DND-41 (cell line): ENCODE data around the gene ARHGAP22.

Experiments
- ATAC-seq: fragments of 200-7000 bp; cut with Tn5 transposase; 3 replicates; pipeline ENCODE4 v1.9.1; 2021; ENCODE audit warnings: low read depth; ENCODE audit not compliant: insufficient read depth
- DNase-seq: peaks from one replicate; pipeline ENCODE4 v3.0.0-alpha.2; 2020
- H2AFZ ChIP-seq: 2 replicates; pipeline ENCODE4 v1.6.0; 2012; ENCODE audit warnings: low read depth, low read length
- H3K27ac ChIP-seq: 2 replicates; pipeline ENCODE4 v1.5.1; 2012; ENCODE audit warnings: low read length, inconsistent platforms
- H3K27me3 ChIP-seq: fragments of 200-600 bp; sonication (generic); 2 replicates; pipeline ENCODE4 v1.6.0; 2012; ENCODE audit warnings: low read length, mild to moderate bottlenecking, inconsistent platforms; ENCODE audit not compliant: insufficient read depth, poor library complexity
- H3K36me3 ChIP-seq: 2 replicates; pipeline ENCODE4 v1.5.1; 2012; ENCODE audit warnings: low read length, inconsistent platforms; ENCODE audit not compliant: insufficient read depth
- H3K4me1 ChIP-seq: 2 replicates; pipeline ENCODE4 v1.5.1; 2012; ENCODE audit warnings: mild to moderate bottlenecking, low read length; ENCODE audit not compliant: insufficient read depth
- H3K4me2 ChIP-seq: 2 replicates; pipeline ENCODE4 v1.6.0; 2012; ENCODE audit warnings: mild to moderate bottlenecking, moderate library complexity, low read length, inconsistent platforms; ENCODE audit not compliant: insufficient read depth
- H3K4me3 ChIP-seq, 2 experiments: fragments of 200-600 bp in 1 of 2; shearing (Covaris generic) in 1 of 2; 2 replicates each; pipeline ENCODE4 v1.5.1; 2012 to 2016; ENCODE audit warnings: inconsistent platforms in 2 of 2, low read length in 2 of 2, mild to moderate bottlenecking in 2 of 2, low read depth in 1 of 2, moderate library complexity in 1 of 2
- H3K79me2 ChIP-seq: 2 replicates; pipeline ENCODE4 v1.6.0; 2012; ENCODE audit warnings: low read length, inconsistent platforms; ENCODE audit not compliant: insufficient read depth
- H3K9ac ChIP-seq: 2 replicates; pipeline ENCODE4 v1.6.0; 2012; ENCODE audit warnings: low read depth, mild to moderate bottlenecking, inconsistent platforms, low read length, moderate library complexity
- H3K9me3 ChIP-seq: 2 replicates; pipeline ENCODE4 v1.5.1; 2012; ENCODE audit warnings: low read length, moderate library complexity, mild to moderate bottlenecking, inconsistent platforms; ENCODE audit not compliant: insufficient read depth, severe bottlenecking
- H4K20me1 ChIP-seq: 2 replicates; pipeline ENCODE4 v1.6.0; 2012; ENCODE audit warnings: low read length; ENCODE audit not compliant: insufficient read depth
- EZH2 ChIP-seq: IDR thresholded peaks from 3 replicates; pipeline ENCODE4 v1.6.1; 2012; ENCODE audit warnings: borderline replicate concordance, low read depth, mild to moderate bottlenecking, moderate library complexity, low read length, inconsistent platforms; ENCODE audit not compliant: severe bottlenecking
- TF ChIP-seq, protein P1 (sequence below): IDR thresholded peaks from 2 replicates; pipeline ENCODE4 v1.5.1; 2012; ENCODE audit warnings: borderline replicate concordance, low read length, moderate library complexity, mild to moderate bottlenecking; ENCODE audit not compliant: poor library complexity, severe bottlenecking; ENCODE audit errors: extremely low read depth

ARHGAP22 gene

DNA sequence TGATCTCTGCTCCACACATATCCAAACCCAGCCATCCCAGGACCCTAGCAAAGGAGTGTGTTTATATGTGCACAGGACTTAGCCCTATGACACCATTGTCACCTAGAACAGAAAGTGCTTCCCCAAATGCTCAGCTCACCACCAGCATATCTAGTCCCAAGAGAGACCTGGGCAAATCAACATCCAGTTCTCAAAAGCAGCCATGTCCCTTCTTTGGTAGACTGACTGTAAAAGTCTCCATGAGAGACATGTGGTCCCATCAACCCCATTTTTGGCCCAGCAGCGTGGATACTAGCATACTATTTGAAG, 20.9 kb upstream of the ARHGAP22 start:
- no peak overlapping the region for H2AFZ ChIP-seq
- H4K20me1 ChIP-seq: no peaks in the 10 kb centered on the region
- ATAC-seq (no peak), DNase-seq (no peak)
- no peaks in the 10 kb centered on the region for H3K4me1 ChIP-seq
- H3K9ac ChIP-seq: no peak overlapping the region
- H3K4me3 ChIP-seq: no peak overlapping the region
- H3K36me3 ChIP-seq: no peaks in the 10 kb centered on the region
- H3K79me2 ChIP-seq: no peaks in the 10 kb centered on the region
- H3K27ac ChIP-seq: no peak overlapping the region
- H3K27me3 ChIP-seq: peaks cover 2% of the 10 kb centered on the region
- no peak overlapping the region for H3K4me2 ChIP-seq
- TF ChIP-seq, protein P1, sequence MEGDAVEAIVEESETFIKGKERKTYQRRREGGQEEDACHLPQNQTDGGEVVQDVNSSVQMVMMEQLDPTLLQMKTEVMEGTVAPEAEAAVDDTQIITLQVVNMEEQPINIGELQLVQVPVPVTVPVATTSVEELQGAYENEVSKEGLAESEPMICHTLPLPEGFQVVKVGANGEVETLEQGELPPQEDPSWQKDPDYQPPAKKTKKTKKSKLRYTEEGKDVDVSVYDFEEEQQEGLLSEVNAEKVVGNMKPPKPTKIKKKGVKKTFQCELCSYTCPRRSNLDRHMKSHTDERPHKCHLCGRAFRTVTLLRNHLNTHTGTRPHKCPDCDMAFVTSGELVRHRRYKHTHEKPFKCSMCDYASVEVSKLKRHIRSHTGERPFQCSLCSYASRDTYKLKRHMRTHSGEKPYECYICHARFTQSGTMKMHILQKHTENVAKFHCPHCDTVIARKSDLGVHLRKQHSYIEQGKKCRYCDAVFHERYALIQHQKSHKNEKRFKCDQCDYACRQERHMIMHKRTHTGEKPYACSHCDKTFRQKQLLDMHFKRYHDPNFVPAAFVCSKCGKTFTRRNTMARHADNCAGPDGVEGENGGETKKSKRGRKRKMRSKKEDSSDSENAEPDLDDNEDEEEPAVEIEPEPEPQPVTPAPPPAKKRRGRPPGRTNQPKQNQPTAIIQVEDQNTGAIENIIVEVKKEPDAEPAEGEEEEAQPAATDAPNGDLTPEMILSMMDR: no peak
- TF ChIP-seq EZH2: no peak
- no peaks in the 10 kb centered on the region for H3K9me3 ChIP-seq

DNA sequence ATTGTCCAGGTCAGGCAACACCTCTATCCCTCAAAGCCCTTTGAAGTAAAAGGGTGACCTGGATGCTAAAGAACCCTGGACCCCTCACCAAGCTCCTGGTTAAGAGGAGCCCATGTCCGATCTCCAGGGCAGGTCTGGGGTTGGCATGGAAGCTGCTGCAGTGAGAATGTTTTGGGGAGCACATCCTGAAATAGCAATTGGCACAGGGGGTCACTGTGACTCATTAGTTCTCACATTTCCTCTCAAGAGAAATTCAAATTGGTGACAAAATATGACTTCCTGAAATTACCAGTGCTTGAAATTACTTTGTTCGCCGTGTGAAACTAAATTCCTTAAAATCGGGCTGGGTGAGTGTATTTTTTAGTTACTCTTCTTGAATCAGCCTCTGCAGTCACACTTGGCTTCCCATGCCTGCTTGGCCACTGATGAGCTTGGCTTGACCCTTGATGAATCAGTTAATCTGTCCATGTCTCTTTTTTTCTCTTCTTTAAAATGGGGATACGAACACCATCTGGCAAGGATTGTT, 18.8 kb upstream of the ARHGAP22 start:
- Histone ChIP-seq H3K4me1 (no peaks in the 10 kb centered on the region), H3K4me3 (no peak overlapping the region), H3K79me2 (no peaks in the 10 kb centered on the region), H3K27ac (no peak overlapping the region), H3K36me3 (no peaks in the 10 kb centered on the region), H3K27me3 (peaks cover 6% of the 10 kb centered on the region), H3K9me3 (no peaks in the 10 kb centered on the region), H2AFZ (no peak overlapping the region), H4K20me1 (no peaks in the 10 kb centered on the region), H3K9ac (no peak overlapping the region), H3K4me2 (no peak overlapping the region)
- DNase-seq (no peak), ATAC-seq (no peak)
- TF ChIP-seq, protein P1: no peak
- TF ChIP-seq EZH2: no peak

GRCh38 chr10:48623009-48623408, 18.1 kb upstream of the ARHGAP22 start:
- Histone ChIP-seq H3K4me3 (no peak overlapping the region), H3K36me3 (no peaks in the 10 kb centered on the region), H3K27me3 (peaks cover 6% of the 10 kb centered on the region), H3K9ac (no peak overlapping the region), H3K4me1 (no peaks in the 10 kb centered on the region), H2AFZ (no peak overlapping the region), H3K9me3 (no peaks in the 10 kb centered on the region), H3K4me2 (no peak overlapping the region), H4K20me1 (no peaks in the 10 kb centered on the region), H3K79me2 (no peaks in the 10 kb centered on the region), H3K27ac (no peak overlapping the region)
- ATAC-seq: no peak
- no peak for TF ChIP-seq EZH2
- TF ChIP-seq, protein P1: no peak
- no peak for DNase-seq

GRCh38 chr10:48620719-48621118, 15.8 kb upstream of the ARHGAP22 start:
- TF ChIP-seq, protein P1: no peak
- TF ChIP-seq EZH2: no peak
- Histone ChIP-seq H3K9ac (no peak overlapping the region), H3K79me2 (no peaks in the 10 kb centered on the region), H3K4me1 (no peaks in the 10 kb centered on the region), H3K4me3 (no peak overlapping the region), H2AFZ (no peak overlapping the region), H3K27me3 (peaks cover 6% of the 10 kb centered on the region), H3K36me3 (no peaks in the 10 kb centered on the region), H3K4me2 (no peak overlapping the region), H3K9me3 (no peaks in the 10 kb centered on the region), H3K27ac (no peak overlapping the region), H4K20me1 (no peaks in the 10 kb centered on the region)
- DNase-seq (no peak), ATAC-seq (no peak; the same call in 2 of the 3 replicates)
